Adrenal gland (tissue), 12 donors: ENCODE measurements around the gene CPNE7. TPM values are rescaled to one million over a fixed set of nuclear protein-coding genes. Genes with fewer than 3 reads are reported as not detected.
"Not testable (repeated sequence)": the region's sequence is repeated elsewhere in the genome, so short reads cannot be mapped to it uniquely, and the experiment has no call there.

Experiments used
- DNase-seq, 7 donors: peaks; one replicate each; pipeline ENCODE4 v3.0.0-alpha.2; 2019 to 2020
- H3K27ac ChIP-seq, 5 donors: fragments of 200-600 bp; sonication (generic) in 4 of 5; 1 replicate in 3 of 5; 2 replicates in 2 of 5; pipeline versions ENCODE4 v1.5.1 to v1.8.0; 2016 to 2020; ENCODE audit warnings: mild to moderate bottlenecking in 1 of 5
- H3K27me3 ChIP-seq: fragments of 200-600 bp; 2 replicates; pipeline ENCODE4 v1.8.0; 2021
- H3K36me3 ChIP-seq, 2 donors: fragments of 200-600 bp; replicated peaks in 1 of 2; 1 replicate in 1 of 2; 2 replicates in 1 of 2; pipeline versions ENCODE4 v1.5.1 to v1.8.0; 2018 to 2022
- H3K4me1 ChIP-seq, 2 donors: fragments of 200-600 bp; replicated peaks in 1 of 2; 1 replicate in 1 of 2; 2 replicates in 1 of 2; pipeline versions ENCODE4 v1.5.1 to v1.8.0; 2018 to 2021
- H3K4me3 ChIP-seq, 4 donors: fragments of 200-600 bp; sonication (generic) in 3 of 4; one replicate each; pipeline ENCODE4 v1.5.1; 2016 to 2018
- H3K9me3 ChIP-seq, 3 donors: fragments of 200-600 bp; sonication (generic) in 1 of 3; replicated peaks in 1 of 3; 1 replicate in 2 of 3; 2 replicates in 1 of 3; pipeline versions ENCODE4 v1.5.1 to v1.8.0; 2016 to 2021
- POLR2A ChIP-seq, 2 donors: fragments of 450-650 bp; IDR thresholded peaks; one replicate each; pipeline ENCODE4 v1.6.1; 2017; ENCODE audit warnings: antibody characterized with exemption in 2 of 2, mild to moderate bottlenecking in 2 of 2, moderate library complexity in 1 of 2
- WGBS, 4 donors: extraction: QIAGEN DNeasy Blood & Tissue Kit in 2 of 4; methylation state at CpG; one replicate each; pipeline versions ENCODE4 v1.1.5 to v1.1.7; 2013 to 2017; 5-methylcytosine and 5-hydroxymethylcytosine counted together
- intact Hi-C, 2 donors: fragments of 100-400 bp; cut with DNase I; formaldehyde crosslinking; loops; one replicate each; pipeline versions ENCODE4 v1.14.1 to v1.15.0; 2022 to 2023
- polyA plus RNA-seq, 3 donors: library from polyadenylated mRNA; stranded (reverse); fragments of 200-250 nt in 2 of 3; fragments of 350-450 nt in 1 of 3; fragmentation: Illumina TruSeq in 1 of 3; extraction: RNeasy Lipid Tissue Mini Kit (QIAGEN cat#74804) in 1 of 3; gene quantifications; one replicate each; pipeline ENCODE4 v1.2.3, GENCODE V29; 2013 to 2014
- total RNA-seq, 9 donors: library from RNA; depleted of rRNA in 4 of 9; stranded (reverse); fragments of >200 nt in 4 of 9; fragments of 120-200 nt in 1 of 9; fragmentation: NEBNext Ultra II Directional in 1 of 9; extraction: Animal tissue kit (Norgen Biotek cat#: 25700) in 1 of 9; gene quantifications; one replicate each; pipeline versions ENCODE4 v1.1.0 to v1.2.4, GENCODE V29; 2013 to 2023
- TF ChIP-seq, protein P1 (sequence below), 6 experiments: fragments of 450-650 bp in 4 of 6; fragments of 200-600 bp in 2 of 6; sonication (generic) in 1 of 6; IDR thresholded peaks; 1 replicate in 5 of 6; 2 replicates in 1 of 6; pipeline versions ENCODE4 v1.5.1 to v1.8.0; 2016 to 2021; ENCODE audit warnings: antibody characterized with exemption in 6 of 6, mild to moderate bottlenecking in 2 of 6, moderate library complexity in 1 of 6
- donor health status: healthy with polysubstance abuse.
- donor health status: Bipolar disorder and iron deficiency.
- donor health status: DM: yes; HTN: yes; CAD: no.
- donor health status: DM: no; HTN: no; CAD: no.
- donor health status: DM: no; HTN: no; CAD: no.
- donor health status: DM: yes; HTN: yes; CAD: no.

Gene CPNE7
- total and polyA plus RNA-seq, 12 donors: 0.15 to 6.8 (median 0.52) TPM; not detected in 3

DNA sequence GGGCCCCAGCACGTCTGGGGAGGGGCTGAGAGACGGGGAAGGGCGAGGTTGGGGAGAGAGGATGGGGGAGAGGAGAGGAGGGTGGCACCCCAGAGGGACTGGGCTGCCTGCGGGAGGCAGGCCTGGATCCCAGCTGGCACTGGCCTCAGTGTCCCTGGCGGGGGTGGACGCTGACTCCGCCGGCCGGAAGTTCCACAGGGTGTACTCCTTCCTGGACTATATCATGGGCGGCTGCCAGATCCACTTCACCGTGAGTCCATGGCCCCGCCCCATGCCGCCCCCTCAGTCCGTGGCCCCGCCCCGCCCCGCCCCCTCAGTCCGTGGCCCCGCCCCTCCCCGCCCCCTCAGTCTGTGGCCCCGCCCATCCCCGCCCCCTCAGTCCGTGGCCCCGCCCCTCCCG lies 11.3 kb downstream of the CPNE7 start:
- Histone ChIP-seq H3K4me3 (no peak overlapping the region), H3K27ac (no peak overlapping the region), H3K36me3 (no peaks in the 10 kb centered on the region), H3K27me3 (no peaks in the 10 kb centered on the region), H3K4me1 (no peaks in the 10 kb centered on the region), H3K9me3 (no peaks in the 10 kb centered on the region)
- intact Hi-C loops: no loop called here
- peak in 3 of 7 donors; percentile 42 to 63 (median 52) for DNase-seq
- no peak for TF ChIP-seq POLR2A (IDR thresholded peaks at IDR 0.05)
- WGBS, 4 donors: 48 to 62% (median 53%) methylated on average over 2 to 18 of the region's 25 CpGs

DNA sequence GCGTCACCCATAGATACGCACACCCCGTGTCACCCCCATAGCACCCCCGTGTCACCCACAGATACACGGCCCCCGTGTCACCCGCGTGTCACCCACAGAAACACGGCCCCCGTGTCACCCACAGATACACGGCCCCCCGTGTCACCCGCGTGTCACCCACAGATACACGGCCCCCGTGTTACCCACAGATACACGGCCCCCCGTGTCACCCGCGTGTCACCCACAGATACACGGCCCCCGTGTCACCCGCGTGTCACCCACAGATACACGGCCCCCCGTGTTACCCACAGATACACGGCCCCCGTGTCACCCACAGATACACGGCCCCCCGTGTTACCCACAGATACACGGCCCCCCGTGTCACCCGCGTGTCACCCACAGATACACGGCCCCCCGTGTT lies 12.1 kb downstream of the CPNE7 start:
- WGBS, 4 donors: 95 to 100% (median 97%) methylated on average over 1 to 26 of the region's 36 CpGs
- intact Hi-C loops: not testable (repeated sequence)

DNA sequence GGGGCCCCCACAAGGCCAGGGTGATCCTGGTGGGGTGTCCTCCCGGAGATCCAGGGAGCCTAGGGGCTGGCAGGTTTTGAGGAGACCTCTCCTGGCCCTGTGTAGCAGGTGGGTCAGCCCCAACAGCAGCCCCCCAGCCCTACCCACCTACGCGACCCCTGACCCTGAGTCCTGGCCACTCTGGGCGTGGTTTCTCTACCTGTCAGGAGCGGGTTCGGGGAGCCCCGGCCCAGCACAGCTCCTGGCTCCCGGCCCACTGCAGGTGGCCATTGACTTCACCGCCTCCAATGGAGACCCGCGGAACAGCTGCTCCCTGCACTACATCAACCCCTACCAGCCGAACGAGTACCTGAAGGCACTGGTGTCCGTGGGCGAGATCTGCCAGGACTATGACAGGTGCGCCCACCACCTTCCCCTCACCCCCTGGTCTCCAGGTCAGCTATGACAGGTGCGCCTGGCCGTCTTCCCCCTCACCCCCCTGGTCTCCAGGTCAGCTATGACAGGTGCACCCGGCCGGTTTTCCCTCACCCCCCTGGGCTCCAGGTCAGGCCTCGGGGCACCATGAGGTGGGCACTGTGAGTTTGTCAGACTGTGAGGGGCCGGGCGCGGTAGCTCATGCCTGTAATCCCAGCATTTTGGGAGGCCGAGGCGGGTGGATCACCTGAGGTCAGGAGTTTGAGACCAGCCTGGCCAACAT lies 13.0 kb downstream of the CPNE7 start:
- no peaks in the 10 kb centered on the region for H3K9me3 ChIP-seq

More for the DNA sequence above, 12.1 kb downstream of the CPNE7 start:
- not testable (repeated sequence) for H3K27ac ChIP-seq, DNase-seq, H3K27me3 ChIP-seq, H3K9me3 ChIP-seq, H3K36me3 ChIP-seq, H3K4me3 ChIP-seq, H3K4me1 ChIP-seq

DNA sequence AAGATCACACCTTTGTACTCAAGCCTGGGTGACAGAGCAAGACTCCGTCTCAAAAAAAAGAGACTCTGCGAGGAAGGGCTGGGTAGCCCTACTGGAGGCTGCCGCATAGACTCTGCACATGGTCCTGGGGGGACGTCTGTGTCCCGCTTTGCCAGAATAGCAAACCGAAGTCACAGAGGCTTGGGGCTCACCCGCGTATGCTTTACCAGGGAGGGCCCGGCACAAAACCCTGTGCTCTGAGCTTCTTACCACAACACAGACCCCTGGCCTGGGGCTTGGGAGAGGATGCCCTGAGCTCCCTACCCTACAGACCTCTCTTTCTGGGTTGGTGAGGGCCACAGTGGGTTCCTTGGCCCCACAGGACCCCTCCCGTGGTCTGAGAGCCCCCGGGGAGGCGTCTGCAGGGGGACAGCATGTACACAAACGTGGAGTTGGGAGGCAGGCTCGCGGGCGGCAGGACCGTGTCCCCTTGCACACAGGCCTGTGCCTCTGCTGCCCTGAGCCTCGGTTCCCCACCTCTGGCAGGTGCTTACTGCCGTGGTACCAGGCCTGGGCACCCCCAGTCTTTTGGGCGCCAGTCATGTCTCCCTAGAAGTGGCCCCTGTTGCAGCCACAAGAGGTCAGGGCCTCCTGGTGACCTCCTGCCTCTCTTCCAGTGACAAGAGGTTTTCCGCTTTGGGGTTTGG lies 13.8 kb downstream of the CPNE7 start:
- Histone ChIP-seq H3K4me1 (no peaks in the 10 kb centered on the region), H3K4me3 (no peak overlapping the region), H3K27me3 (no peaks in the 10 kb centered on the region), H3K36me3 (no peaks in the 10 kb centered on the region), H3K9me3 (no peaks in the 10 kb centered on the region), H3K27ac (no peak overlapping the region)
- intact Hi-C loops: no loop called here
- WGBS, 4 donors: 88 to 96% (median 91%) methylated on average over 10 to 21 of the region's 21 CpGs
- TF ChIP-seq POLR2A (IDR thresholded peaks at IDR 0.05): no peak
- TF ChIP-seq, protein P1, sequence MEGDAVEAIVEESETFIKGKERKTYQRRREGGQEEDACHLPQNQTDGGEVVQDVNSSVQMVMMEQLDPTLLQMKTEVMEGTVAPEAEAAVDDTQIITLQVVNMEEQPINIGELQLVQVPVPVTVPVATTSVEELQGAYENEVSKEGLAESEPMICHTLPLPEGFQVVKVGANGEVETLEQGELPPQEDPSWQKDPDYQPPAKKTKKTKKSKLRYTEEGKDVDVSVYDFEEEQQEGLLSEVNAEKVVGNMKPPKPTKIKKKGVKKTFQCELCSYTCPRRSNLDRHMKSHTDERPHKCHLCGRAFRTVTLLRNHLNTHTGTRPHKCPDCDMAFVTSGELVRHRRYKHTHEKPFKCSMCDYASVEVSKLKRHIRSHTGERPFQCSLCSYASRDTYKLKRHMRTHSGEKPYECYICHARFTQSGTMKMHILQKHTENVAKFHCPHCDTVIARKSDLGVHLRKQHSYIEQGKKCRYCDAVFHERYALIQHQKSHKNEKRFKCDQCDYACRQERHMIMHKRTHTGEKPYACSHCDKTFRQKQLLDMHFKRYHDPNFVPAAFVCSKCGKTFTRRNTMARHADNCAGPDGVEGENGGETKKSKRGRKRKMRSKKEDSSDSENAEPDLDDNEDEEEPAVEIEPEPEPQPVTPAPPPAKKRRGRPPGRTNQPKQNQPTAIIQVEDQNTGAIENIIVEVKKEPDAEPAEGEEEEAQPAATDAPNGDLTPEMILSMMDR (IDR thresholded peaks at IDR 0.05): no peak
- DNase-seq: no peak

More for the DNA sequence above, 13.0 kb downstream of the CPNE7 start:
- Histone ChIP-seq H3K27ac (no peak overlapping the region), H3K27me3 (no peaks in the 10 kb centered on the region), H3K36me3 (no peaks in the 10 kb centered on the region), H3K4me1 (no peaks in the 10 kb centered on the region), H3K4me3 (no peak overlapping the region)
- 89 to 96% (median 92%) methylated on average over 9 to 26 of the region's 26 CpGs for WGBS, 4 donors
- intact Hi-C loops: no loop called here
- no peak for DNase-seq
- TF ChIP-seq, protein P1 (IDR thresholded peaks at IDR 0.05): no peak

DNA sequence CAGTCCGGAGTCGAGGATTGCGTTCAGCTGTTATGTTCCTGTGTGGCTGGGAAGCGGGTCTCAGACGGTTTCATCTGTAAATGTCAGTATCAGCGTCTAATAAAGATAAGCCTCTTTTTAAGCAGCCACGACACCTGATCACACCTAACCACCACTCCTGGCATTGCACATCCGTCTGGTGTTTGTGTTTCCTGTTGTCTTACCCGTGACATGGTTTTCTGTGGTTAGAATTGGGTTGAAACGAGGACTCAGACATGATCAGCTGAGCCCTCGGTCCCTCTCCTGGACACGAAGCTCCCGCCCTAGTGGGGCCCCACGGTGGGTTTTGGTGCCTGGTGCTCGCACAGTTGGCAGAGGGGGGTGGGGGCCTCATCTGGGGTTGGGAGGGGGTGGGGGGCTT lies 18.3 kb downstream of the CPNE7 start:
- no peaks in the 10 kb centered on the region for H3K9me3 ChIP-seq
- H3K27me3 ChIP-seq: no peaks in the 10 kb centered on the region
- no peaks in the 10 kb centered on the region for H3K36me3 ChIP-seq
- no peaks in the 10 kb centered on the region for H3K4me1 ChIP-seq
- H3K4me3 ChIP-seq: no peak overlapping the region
- no peak for DNase-seq
- 78 to 85% (median 82%) methylated on average over 9 to 15 of the region's 15 CpGs for WGBS, 4 donors
- intact Hi-C loops: no loop called here
- no peak overlapping the region for H3K27ac ChIP-seq
- TF ChIP-seq, protein P1 (IDR thresholded peaks at IDR 0.05): no peak
- TF ChIP-seq POLR2A (IDR thresholded peaks at IDR 0.05): no peak
